CD4-positive, alpha-beta T cell treated with Interleukin-15 for 1 hour (primary cell): ENCODE data around the gene AP2M1.

Experiments
- DNase-seq: peaks from one replicate; pipeline ENCODE4 v3.0.0-alpha.2; 2020

Gene AP2M1

GRCh38 chr3:184183679-184184078, 9.0 kb downstream of the AP2M1 start:
- DNase-seq, result no peak

GRCh38 chr3:184184546-184185230, 10.0 kb downstream of the AP2M1 start:
- DNase-seq, result no peak

DNA sequence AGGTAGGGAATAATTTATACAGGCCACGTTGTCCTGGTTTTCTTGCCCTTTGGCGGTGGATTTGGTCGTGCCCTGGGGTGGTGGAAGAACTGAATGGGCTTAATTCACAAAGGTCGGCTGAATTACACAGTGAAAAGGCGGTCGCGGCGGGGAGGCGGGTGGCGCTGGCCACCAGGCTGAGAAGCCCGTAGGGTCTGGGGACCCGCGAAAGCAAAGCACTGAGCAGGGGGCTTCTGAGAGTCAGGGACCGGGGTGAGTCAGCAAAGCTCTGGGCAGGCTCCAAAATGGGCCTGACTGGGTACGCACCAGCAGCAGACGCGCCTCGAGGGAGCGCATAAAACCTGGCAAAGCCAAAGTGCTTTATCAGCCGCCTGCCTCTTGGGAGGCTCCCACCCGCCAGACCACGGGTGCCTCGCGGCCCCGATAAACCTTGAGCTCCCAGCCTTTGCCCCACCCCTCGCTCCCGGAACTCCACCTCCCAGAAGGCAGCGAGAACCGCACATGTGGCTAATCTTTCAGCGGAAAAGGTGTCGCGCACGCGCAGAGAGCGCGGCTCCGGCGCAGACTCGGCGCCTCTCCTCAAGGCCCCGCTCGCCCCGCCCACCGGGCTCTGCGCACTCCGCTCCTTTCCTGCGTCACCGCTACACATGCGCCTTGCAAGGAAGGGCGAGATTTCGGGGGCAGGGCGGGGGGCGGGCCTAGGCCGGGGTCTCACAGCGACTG, 11.0 kb downstream of the AP2M1 start:
- peak; percentile 100 for DNase-seq

GRCh38 chr3:184186184-184186901, 11.7 kb downstream of the AP2M1 start, which contains the start of gene ABCF3:
Gene ABCF3, plus strand, starts transcription at chr3:184186199. Its CDS starts 9 bp downstream, at chr3:184186208.
- DNase-seq, result no peak

DNA sequence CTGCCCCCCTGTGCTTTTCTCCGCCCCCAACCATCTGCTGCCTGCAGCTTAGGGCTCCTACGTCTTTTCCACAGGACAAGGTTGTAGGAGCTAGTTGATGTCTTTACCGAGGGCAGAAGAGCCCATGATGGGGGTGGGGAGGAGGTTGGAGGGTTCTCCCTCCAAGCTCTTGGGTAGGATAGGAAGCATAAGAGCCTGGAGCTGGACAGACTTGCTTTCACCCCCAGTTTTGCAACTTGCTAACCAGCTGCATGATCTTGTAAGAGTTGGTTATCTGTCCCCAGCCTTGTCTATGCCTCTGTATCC, 12.2 kb downstream of the AP2M1 start:
- no peak for DNase-seq

GRCh38 chr3:184188080-184188479, 13.4 kb downstream of the AP2M1 start:
- DNase-seq, result no peak

GRCh38 chr3:184189421-184189820, 14.8 kb downstream of the AP2M1 start:
- DNase-seq, result no peak

DNA sequence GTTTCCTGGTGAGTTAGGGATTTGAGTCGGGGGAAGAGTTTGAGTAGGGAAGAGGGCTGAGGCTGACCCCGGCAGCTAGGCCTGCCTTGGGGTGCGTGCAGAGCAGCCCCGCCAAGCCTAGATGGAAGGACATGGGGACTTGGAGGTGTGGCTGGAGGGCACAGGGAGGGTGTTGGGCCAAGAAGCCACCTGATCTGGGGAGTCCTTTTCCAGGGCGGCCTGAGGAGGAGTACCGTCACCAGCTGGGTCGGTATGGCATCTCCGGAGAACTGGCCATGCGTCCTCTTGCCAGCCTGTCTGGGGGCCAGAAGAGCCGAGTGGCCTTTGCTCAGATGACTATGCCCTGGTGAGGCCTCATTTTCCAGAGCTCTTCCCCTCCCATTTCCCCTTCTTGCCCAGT, 18.2 kb downstream of the AP2M1 start:
- DNase-seq, result no peak

DNA sequence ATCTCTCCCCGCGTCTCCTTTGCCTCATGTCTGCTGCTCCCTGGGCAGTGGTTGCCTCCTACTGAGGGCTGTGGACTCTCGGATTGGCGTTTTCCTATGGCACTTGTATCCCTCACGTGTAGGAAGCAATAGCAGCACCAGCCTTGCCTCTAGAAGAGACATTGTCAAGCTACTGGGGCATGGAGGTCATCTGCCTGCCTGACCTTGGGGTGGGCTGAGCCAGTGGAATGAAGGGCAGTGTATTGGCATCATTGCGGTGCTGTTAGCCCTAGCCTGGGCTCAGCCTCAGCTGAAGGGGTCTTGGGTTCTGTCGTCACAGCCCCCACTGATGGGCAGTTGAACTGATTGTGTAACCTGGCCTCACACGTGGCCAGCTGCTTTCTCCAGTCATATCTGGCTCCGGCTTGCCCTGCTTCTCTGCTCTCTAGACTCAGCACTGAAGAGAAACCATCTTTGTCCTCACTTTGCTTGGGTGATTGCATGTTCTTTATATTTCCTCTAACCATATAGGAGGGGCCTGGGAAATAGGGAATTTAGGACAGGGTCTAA, 19.4 kb downstream of the AP2M1 start:
- no peak for DNase-seq

DNA sequence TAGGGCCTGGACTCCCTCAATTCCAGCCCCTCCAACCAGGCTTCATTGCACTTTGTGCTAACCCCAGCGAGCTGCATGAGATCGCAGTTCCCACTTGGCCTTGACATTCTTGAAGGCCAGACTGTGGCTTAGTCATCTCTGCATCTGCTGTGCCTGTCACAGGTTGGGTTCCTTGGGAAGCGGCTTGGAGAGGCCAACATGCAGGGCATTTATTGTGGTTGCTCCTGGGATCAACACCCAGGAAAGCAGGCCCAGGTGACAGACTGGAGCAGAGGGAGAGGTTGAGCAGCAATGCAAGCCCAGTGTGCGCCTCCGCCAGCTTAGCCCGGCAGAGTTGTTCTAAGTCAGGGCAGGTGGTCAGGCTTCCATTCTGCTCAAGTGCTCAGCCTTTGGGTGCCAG, 21.9 kb downstream of the AP2M1 start:
- DNase-seq, result no peak

GRCh38 chr3:184198509-184198908, 23.9 kb downstream of the AP2M1 start:
- DNase-seq, result no peak

DNA sequence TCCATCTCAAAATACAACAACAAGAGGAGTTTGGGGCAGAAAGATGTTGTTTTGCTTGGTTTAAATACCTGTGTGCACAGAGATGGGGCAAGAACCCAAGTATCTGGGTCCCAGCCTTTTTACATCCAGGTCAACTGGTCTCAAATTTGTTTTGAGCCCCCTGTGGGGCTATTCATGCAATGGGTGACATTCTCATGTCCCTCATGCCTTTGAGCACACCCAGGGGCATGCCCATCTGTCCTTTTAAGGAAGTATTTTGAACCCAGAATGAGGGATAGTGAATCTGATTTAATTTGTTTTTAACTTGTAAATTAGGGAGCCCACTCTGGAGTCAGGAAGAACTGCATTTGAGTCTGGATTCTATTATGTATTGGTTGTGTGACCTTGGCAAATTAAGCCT, 26.2 kb downstream of the AP2M1 start:
- no peak for DNase-seq

GRCh38 chr3:184203526-184203925, 28.9 kb downstream of the AP2M1 start:
- no peak for DNase-seq

- DNase-seq, result no peak
Observed at GRCh38 chr3:184209146-184209923, 34.7 kb downstream of the AP2M1 start.

- no peak for DNase-seq
Observed at GRCh38 chr3:184211297-184211696, 36.6 kb downstream of the AP2M1 start.

DNA sequence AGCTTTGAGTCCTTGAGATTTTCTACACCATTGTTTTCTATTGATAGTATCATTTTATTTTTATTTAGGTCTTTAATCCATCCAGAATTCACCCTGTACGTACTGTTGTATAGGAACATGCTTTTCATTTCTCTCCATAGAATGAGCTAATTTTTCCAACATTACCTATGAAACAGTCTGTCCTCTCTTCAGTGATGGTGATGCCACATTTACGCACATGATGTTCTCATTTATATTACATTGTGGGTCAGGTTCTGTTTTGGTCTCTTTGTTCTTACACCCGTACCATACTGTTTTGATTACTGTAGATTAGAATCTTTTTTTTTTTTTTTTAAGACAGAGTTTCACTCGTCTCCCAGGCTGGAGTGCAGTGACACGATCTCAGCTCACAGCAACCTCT, 37.1 kb downstream of the AP2M1 start:
- no peak for DNase-seq

GRCh38 chr3:184218814-184219213, 44.2 kb downstream of the AP2M1 start:
- no peak for DNase-seq

GRCh38 chr3:184222521-184222920, 47.9 kb downstream of the AP2M1 start:
- DNase-seq, result no peak

GRCh38 chr3:184223946-184224345, 49.3 kb downstream of the AP2M1 start:
- DNase-seq, result no peak

GRCh38 chr3:184227481-184227935, 52.9 kb downstream of the AP2M1 start:
- peak; percentile 47 for DNase-seq

DNA sequence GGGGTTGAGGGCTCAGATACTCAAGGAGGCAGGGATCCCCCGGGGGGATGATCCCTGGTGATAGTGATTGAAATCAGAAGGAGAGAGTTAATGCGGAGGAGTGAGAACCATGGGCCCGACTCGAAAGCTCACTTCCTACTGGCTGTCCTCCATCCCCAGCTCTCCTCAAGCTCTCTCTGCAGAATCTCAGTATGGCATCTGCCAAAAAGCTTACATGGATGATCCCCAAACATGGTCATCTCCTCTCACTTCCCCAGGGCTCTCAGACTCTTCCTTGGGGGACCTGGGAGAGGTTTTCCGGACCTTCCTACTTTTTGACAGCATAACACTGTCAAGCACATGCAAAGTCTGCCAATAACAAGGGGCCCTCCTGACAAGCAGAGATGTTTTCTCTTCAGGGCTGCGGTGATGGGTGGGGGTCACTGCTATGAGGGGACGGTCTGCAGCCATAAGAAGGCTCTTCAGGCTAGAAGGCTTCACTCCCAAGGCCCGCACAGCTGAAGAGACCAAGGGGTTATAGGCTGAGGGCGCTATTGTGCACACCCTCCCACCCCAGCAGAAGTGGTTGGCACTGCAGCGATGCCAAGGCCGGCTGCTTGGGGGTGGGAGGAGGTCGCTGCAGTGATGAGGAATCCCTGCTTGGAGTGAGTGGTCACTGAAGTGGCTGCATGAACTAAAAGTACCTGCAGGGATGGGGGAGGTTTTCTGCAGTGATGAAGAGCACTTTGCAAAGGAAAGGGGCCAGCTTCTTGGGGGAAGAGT, 53.9 kb downstream of the AP2M1 start:
- no peak for DNase-seq
